Adipose tissue (tissue), 3 donors: ENCODE results near the gene BAZ2B. TPM values are rescaled to one million over a fixed set of nuclear protein-coding genes. Genes with fewer than 3 reads are reported as not detected.

ENCODE experiments used
- H3K27ac ChIP-seq: one replicate; pipeline ENCODE4 v1.5.1; 2013; ENCODE audit warnings: low read depth, low read length
- WGBS, 3 donors: extraction: QIAGEN DNeasy Blood & Tissue Kit; methylation state at CpG; one replicate each; pipeline ENCODE4 v1.1.7; 2013; 5-methylcytosine and 5-hydroxymethylcytosine counted together
- polyA plus RNA-seq, 3 donors: library from polyadenylated mRNA; stranded (reverse); fragments of 200-250 nt; gene quantifications; one replicate each; pipeline ENCODE4 v1.2.3, GENCODE V29; 2013
- donor health status: healthy with polysubstance abuse.
- donor health status: Bipolar disorder and iron deficiency.
- donor health status: healthy.

BAZ2B gene
- polyA plus RNA-seq, 3 donors = 10.6 to 21.9 (median 16.3) TPM

DNA sequence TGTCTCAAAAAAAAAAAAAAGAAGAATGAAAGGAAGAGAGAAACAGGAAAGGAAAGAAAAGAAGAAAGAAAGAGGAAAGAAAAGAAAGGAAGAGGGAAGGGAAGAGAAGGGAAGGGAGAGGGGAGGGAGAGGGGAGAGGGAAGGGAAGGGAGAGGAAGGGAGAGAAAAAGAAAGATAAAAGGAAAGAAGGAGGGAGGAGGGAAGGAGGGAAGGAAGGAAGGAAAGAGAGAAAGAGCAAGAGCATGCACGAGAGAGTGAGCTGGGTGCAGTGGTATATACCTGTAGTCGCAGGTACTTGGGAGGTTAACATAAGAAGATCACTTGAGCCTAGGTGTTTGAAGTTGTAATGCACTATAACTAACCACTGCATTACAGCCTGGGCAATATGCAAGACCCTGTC is 6.6 kb upstream of the BAZ2B start:
- no peak overlapping the region for H3K27ac ChIP-seq
- 62 to 90% (median 68%) methylated on average over 2 of the region's 2 CpGs for WGBS, 3 donors

DNA sequence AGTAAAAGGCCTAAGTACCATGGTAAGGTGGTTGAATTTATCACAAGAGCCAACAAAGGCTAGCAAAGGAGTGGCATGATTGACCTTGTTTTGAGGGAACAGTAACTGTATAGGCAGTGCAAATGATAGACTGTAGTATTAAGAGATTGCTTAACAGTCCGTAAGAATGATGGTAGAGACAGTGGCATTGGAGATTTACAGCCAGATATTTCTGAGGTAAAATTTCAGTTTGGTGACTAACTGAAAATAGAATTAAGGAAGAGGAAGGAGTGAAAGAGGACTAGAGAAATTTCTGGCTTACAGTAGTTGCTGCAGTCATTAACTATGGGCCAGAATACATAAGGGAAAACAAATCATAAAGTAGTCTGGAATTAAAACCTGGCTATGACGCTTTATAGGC is 4.4 kb upstream of the BAZ2B start:
- WGBS, 3 donors = 76 to 93% (median 82%) methylated on average over 2 of the region's 2 CpGs
- no peak overlapping the region for H3K27ac ChIP-seq

DNA sequence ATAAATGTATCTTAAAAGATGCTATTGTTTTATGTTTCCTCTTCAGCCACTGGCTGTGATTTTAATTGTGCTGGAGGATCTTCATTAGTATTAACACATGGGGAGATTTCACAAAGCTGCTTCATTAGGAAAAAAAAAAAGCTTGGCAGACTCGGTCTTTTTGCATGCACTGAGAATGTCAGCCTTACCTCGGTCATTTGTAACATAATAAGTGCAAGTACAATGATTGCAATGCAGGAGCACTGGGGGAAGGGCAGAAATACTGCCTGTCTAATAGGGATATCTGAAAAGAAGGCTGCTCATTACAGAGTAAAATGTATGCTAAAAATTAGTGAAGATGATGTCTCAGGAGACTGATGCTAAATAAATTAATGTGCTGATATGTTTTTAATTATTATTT is 1.3 kb upstream of the BAZ2B start:
- WGBS, 3 donors = 7 to 11% (median 11%) methylated on average over 2 of the region's 2 CpGs
- H3K27ac ChIP-seq = no peak overlapping the region

DNA sequence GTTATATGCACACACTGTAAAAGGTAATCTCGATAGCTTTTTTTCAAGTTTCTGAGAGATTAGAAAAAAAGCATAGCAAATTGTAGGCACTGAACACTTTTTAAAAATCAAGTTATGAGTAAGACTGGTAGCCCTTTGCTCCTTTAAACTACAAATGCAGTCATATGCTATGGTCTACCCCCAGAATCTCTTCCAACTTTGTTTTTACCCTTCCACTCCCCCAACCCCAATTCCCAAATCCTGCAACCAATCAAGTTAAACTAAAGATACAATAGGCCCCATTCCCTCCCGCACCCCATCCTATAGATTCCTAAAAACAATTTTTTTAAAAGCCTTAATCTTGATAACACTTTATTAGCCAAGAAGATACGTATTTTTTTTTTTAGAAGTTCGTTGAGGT is 752 bp upstream of the BAZ2B start:
- WGBS, 3 donors = 11 to 34% (median 28%) methylated on average over 4 of the region's 4 CpGs
- no peak overlapping the region for H3K27ac ChIP-seq

DNA sequence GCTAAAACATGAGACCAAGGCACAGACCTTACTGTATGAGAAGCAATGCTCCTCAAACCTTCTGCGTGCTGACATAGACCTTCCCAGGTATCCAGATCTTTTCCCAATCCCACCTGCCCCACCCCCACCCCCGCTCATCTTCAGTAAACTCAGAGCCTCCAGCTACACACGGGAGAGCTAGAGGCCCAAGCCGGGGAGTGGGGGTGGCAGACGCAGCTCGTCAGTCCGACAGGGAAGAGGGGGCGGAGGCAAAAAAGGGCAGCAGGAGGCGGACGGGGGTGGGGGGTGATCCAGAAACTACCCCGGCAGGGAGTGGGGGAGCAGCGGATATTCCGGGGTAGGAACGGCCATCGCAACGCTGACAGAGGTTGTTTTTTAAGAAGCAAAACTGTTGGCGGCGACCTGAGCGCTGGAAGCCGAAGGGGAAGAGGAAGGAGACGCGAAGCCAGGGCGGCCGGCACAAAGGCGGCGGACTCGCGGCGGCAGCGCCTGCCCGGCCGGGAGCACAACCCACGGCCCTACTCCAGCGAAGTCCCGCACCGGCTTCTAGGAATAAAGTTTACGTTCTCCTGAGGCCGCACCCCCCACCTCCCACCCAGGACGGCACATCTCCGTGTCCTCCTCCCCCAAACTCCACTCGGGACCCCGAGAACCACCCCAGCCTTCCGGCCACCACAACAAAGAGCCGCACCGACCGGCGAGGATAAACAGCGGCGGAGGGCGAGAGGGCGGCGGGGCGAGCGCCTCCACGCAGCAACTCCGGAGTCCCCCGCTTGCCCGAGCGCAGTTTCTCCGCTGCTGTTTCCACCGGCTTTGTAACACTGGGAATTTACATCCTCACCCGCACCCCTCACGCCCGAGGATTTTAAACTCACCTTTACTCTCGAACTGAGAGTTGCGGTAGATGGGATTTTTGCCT is 722 bp downstream of the BAZ2B start:
- peak overlapping the region; percentile 96 for H3K27ac ChIP-seq
- WGBS, 3 donors = 0 to 1% (median 1%) methylated on average over 65 to 66 of the region's 66 CpGs

DNA sequence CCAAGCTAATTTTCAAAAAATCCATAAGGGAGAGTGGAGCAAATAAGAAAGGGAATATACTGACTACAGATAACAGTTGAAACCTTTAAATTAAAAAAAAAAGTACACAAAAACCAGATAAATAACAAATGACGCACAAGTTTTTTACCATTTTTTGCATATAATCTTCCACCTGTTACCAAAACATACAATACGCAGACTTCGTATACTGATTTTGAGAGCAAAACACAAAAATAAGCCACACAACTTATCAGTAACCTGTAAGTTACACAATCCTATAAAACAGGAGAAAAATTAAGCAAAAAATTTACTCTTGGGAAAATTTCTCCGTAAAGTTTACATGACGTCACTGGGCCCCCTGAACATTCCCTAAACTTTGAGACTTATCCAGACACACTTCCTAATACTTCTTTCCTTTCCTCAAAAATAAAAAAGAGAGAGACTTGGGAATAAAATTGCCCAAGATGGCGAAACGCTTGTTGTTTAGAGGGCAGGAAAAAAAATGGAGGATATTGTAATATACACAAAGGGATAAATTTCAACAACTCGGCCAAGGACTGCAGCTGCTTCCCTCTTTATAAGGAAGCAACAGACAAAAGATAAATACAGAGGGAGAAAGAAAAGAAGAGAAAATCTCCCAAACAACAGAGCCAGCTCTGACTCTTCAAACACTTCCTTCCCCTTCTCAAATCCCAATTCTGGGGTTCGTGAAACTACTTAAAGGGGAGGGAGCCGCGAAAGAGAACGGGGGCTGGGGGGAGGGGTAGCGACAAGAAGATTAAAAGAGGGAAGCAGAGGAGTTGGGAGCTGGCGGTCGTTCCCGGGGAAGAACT is 1.6 kb downstream of the BAZ2B start:
- 2 to 3% (median 2%) methylated on average over 16 of the region's 16 CpGs for WGBS, 3 donors
- peak overlapping the region; percentile 96 for H3K27ac ChIP-seq

DNA sequence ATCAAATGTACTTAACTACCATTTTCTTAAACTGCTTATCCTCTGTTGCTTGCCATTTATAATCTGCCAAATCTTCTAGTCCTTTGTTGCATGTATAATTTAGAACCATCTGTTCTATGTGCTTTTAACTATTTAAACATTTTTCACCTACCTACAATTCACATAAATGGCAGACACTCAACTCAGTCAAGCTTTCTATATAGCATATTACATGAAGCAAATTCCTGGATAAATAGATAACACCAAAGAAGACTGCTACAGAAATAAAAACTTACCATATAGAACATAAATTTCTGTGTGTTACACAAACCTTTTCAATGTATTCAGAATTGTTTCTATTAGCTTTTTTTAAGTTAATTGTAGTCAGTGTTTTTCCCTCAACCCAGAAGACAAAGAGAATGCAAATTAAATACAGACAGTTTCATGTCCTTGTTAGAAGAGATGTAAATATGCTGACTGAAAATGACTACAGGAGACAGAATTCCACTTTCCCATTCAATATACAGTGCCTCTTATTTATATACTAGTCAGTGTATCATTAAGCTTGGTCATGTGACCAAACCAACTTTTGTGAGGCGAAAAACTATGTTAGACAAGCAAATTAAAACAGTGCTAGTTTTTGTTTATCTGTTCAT is 2.6 kb downstream of the BAZ2B start:
- 2 to 7% (median 3%) methylated on average over 1 of the region's 1 CpG for WGBS, 3 donors
- H3K27ac ChIP-seq = no peak overlapping the region

DNA sequence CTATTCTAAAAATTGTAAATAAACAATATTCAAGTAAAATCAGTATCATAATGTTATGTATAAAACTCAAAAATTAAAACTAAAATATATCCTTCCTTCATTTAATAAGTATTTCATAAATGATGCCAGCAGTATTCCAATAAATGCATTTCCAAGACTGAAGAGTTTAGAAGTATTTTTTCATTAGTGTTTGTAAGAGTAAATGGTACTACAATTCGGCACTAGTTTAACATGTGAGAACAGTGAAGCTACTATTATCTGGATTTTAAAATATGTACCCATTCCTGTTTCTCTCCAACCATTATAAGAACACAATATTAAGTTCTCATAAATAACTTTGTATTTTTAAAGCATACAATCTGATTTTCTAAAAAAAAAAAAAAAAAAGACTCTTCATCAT is 3.3 kb downstream of the BAZ2B start:
- H3K27ac ChIP-seq = no peak overlapping the region
- WGBS, 3 donors = 21 to 54% (median 35%) methylated on average over 1 of the region's 1 CpG

DNA sequence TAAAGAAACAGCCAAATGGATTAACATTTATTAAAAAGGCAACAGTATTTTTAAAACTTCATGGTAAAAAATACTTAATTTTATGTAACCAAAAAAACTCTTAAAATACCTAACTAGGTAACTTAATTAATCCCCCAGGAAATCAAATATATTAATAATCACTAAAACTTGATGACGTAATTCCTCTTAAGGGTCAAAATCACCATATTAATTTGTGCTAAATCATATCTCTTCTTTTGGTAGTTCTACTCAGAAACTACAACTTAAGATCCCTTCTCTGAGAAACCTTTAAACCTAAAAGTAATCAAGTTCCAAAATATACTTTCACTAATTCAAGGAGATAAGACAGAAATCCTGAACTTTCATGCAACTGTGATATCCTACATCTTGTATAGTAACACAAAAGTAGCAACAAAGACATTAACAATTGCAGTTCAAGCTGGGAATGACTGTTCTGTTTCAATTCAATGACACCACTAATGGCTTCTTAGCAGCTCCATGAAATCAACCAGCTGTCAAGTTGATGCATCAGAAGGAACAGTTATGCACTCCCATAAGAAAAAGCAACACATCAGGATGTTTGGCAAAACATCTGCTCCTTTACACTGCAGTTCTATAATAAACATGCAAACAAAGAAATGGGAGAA is 4.0 kb downstream of the BAZ2B start:
- 64 to 75% (median 72%) methylated on average over 1 of the region's 1 CpG for WGBS, 3 donors
- no peak overlapping the region for H3K27ac ChIP-seq

DNA sequence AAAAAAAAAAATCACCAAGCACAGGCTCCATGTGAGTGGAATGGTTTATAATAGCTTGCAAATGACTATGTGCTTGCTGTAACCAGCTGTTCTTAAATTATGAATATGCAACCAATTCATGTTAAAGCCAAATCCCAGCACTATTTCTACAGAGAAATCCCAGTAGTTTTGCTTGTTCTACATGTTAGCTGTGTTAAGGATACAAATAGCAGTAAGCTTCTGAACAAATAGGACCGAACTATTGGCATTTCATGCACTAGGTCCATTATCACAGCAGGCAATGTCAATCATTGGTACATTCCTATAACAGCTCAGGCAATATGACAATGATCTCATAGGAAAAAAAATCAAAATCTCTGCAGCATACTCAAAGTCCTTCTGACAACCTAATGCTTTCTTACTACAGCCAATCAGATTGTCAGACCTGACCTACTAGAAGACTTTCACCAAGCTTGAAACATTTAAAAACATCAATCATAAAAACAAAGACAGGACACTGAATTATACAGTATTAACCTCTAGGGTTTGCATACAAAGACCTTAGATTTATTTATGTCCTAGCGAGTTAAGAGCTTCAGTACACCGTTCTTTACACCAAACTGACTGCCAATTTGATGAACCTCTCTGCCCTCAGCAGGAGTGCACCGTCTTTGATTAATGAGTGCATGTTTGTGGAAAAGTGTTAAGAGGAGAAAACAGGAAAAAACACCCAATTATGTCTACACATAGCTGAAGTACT is 6.4 kb downstream of the BAZ2B start:
- H3K27ac ChIP-seq = no peak overlapping the region
- whole genome bisulfite sequencing, 3 donors = 55 to 84% (median 67%) methylated on average over 4 of the region's 4 CpGs

DNA sequence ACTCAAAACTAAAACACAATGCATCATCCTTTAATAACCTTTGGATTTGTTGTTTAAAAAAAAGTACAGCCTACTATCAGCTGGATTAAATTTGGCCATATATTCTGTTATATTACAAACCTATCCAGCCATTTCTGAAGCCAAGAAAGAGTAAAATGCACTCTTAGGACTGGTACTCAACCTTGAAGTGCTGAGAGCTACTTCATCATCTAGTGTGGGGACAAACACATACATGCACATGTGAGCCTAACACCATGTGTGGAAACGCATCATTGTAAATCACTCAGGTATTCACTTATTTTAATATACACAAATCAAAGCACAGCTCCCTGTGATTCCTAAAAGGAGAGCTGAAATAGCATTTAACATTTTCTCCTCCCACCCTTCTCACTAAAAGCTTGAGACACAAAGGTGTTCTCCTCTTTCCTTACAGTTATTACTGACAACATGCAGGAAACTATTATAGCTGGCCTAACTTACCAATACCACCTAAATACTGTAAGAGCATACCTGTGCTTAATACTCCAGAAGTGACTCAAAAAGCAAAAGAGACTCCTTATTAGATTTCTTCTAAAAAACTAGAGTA is 7.5 kb downstream of the BAZ2B start:
- WGBS, 3 donors = 66 to 90% (median 86%) methylated on average over 1 of the region's 1 CpG
- no peak overlapping the region for H3K27ac ChIP-seq

DNA sequence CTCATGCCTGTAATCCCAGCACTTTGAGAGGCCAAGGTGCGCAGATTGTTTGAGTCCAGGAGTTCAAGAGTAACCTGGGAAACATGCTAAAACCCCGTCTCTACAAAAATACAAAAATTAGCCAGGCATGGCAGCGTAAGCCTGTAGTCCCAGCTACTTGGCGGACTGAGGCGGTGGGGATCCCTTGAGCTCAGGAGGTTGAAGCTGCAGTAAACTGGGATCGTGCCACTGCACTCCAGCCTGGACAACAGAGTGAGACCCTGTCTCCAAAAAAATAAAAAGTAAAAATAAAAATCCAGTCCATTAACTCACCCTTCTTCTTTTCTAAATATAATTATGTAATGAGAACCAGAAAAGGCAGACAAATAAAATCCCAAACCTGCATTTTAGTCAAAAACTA is 8.2 kb downstream of the BAZ2B start:
- 88 to 98% (median 91%) methylated on average over 6 of the region's 6 CpGs for WGBS, 3 donors

DNA sequence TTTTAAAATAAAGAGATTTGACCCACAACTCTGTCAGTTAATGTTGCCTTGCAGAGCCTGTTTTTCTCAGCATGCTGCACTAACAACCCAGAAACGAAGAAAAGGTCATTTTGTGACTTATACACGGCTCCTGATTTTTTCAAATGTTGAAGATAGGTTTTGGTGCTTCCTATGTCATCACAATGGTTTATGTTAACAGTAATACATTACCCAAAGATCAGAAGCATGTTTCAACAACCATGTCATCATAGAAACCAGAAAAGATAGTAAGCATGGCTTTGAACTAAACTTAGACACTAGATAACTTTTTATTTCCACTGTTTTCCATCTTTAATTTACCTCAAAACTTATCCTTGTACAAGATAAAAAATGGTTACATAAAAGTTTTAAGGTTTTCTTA is 10.1 kb downstream of the BAZ2B start:
- H3K27ac ChIP-seq = no peak overlapping the region
- WGBS, 3 donors = 11 to 23% (median 23%) methylated on average over 2 of the region's 2 CpGs

More for the DNA sequence above, 8.2 kb downstream of the BAZ2B start:
- H3K27ac ChIP-seq = no peak overlapping the region

DNA sequence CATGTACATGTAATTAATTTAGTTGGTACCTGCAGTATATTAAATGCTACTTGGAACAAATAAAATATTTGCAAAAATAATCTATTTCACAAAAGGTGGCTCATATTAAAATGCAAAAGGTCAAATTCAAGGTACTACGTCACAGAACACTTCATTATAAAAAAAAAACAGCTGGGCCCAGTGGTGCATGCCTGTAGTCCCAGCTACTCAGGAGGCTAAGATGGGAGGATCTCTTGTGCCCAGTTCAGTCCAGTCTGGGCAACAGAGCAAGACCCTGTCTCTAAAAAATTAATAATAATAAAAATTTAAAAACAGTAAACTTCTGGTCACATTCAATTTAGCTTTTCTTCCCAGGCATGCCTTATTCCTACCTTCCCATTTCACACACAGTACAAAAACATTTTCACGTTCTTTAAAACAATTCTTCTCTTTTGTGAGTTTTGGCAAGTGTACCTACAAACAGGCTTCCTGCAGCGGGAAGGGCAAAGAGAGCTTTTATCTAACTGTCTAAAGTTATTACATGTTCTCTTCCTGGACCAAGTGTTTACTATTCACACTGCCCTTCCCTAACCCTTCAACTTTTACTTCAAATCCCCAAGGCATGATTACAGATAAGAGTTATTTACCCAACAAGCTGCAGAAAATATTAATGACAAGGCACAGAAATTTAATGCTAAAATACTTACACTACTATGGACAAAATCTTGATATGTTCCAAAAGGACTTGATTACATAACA is 10.7 kb downstream of the BAZ2B start:
- H3K27ac ChIP-seq = no peak overlapping the region
- WGBS, 3 donors = 4 to 9% (median 5%) methylated on average over 3 of the region's 3 CpGs

DNA sequence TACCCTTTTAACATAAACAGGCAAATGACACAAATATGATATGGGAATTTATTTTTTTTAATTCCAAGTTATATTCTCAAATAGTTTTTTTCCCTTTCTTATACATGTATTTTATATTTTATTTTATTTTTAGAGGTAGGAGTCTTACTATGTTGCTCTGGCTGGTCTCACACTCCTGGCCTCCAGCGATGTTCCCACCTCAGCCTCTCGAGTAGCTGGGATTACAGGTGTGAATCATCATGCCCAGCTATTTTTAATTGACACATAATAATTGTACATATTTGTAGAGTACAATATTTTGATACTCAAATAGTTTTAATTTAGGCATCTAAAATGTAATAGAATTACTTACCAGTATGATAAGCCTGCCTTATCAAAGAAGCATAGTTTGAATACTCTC is 12.2 kb downstream of the BAZ2B start:
- 90 to 94% (median 94%) methylated on average over 2 of the region's 2 CpGs for WGBS, 3 donors
- H3K27ac ChIP-seq = no peak overlapping the region

DNA sequence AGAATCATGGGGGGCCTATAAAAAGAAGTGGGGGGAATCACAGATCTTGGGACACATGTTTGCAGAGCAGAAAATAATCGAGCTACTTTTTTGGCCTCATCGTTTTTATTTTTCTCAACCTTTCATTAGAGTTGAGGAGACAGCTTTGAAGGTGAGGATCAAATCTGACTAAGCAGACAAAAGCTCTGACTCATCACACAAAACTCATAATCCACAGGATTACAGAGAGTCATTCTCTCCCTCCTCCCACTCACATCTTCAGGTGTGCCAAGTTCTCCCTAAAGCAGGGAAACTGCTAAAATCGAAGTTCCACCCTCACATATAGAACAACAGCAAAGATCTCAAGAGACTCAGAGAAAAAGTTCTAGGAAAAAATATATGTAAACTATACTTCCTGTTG is 15.6 kb downstream of the BAZ2B start:
- no peak overlapping the region for H3K27ac ChIP-seq
- 72 to 76% (median 73%) methylated on average over 3 of the region's 3 CpGs for WGBS, 3 donors
